H1 (cell line): ENCODE measurements around the gene SORBS1. TPM values are rescaled to one million over a fixed set of nuclear protein-coding genes. Genes with fewer than 3 reads are reported as not detected.

Experiments used
- BRCA1 ChIP-seq: IDR thresholded peaks from 2 replicates; pipeline ENCODE4 v1.6.1; 2012; ENCODE audit warnings: low read depth, low read length, improper control_type of control experiment
- CHD1 ChIP-seq: IDR thresholded peaks from 2 replicates; pipeline ENCODE4 v1.6.1; 2012; ENCODE audit warnings: low read depth, low read length, improper control_type of control experiment
- KDM5A ChIP-seq: fragments of 200-600 bp; IDR thresholded peaks from 2 replicates; pipeline ENCODE4 v1.7.1; 2012; ENCODE audit warnings: mild to moderate bottlenecking, low read length, inconsistent platforms, mixed read lengths
- POLR2AphosphoS5 ChIP-seq: IDR thresholded peaks from 2 replicates; pipeline ENCODE4 v1.6.1; 2011; ENCODE audit warnings: low read depth, low read length
- RAD21 ChIP-seq, 2 experiments: IDR thresholded peaks in 1 of 2; conservative IDR thresholded peaks in 1 of 2; 2 replicates each; pipeline ENCODE4 v1.6.1; 2011; ENCODE audit warnings: low read depth in 2 of 2, low read length in 2 of 2, improper control_type of control experiment in 1 of 2, inconsistent platforms in 1 of 2, mild to moderate bottlenecking in 1 of 2, moderate library complexity in 1 of 2
- TAF7 ChIP-seq: optimal IDR thresholded peaks from 2 replicates; pipeline ENCODE3; 2011; ENCODE audit warnings: low read depth, mild to moderate bottlenecking, inconsistent platforms, low read length, moderate library complexity, borderline replicate concordance
- TEAD4 ChIP-seq: IDR thresholded peaks from 2 replicates; pipeline ENCODE4 v1.6.1; 2012; ENCODE audit warnings: low read depth, low read length, inconsistent platforms, mixed read lengths
- YY1 ChIP-seq: IDR thresholded peaks from 2 replicates; pipeline ENCODE4 v1.6.1; 2011; ENCODE audit warnings: low read depth, mild to moderate bottlenecking, low read length
- polyA plus RNA-seq, 7 experiments: library from polyadenylated mRNA; depleted of rRNA in 3 of 7; stranded (reverse) in 5 of 7; unstranded in 2 of 7; fragments of >200 nt in 5 of 7; fragments of 200-250 nt in 2 of 7; gene quantifications; 1 replicate in 5 of 7; 2 replicates in 1 of 7; 4 replicates in 1 of 7; pipeline versions ENCODE4 v1.2.1 to v1.2.3, GENCODE V29; 2011 to 2013; ENCODE audit warnings: missing spikeins in 2 of 7, mixed read lengths in 2 of 7
- total RNA-seq: library from RNA; stranded (reverse); fragmentation: NEBNext Ultra II Directional; extraction: Animal tissue kit (Norgen Biotek cat#: 25700); gene quantifications from 2 replicates; pipeline ENCODE4 v1.2.1, GENCODE V29; 2021
- TF ChIP-seq, protein P1 (sequence below): fragments of 300-600 bp; sonication (generic); IDR thresholded peaks from 2 replicates; pipeline ENCODE4 v1.7.1; 2012; ENCODE audit warnings: low read length, moderate library complexity, mild to moderate bottlenecking, inconsistent platforms; ENCODE audit not compliant: insufficient replicate concordance
- TF ChIP-seq, protein P2 (sequence below): IDR thresholded peaks from 2 replicates; pipeline ENCODE4 v1.6.1; 2011; ENCODE audit warnings: low read length, improper control_type of control experiment

The SORBS1 gene
- total and polyA plus RNA-seq, 2 of the 8 experiments (the other 6 are each of a cell fraction or from before 2014, with no cell fraction given), result 16.0 to 35.0 TPM

DNA sequence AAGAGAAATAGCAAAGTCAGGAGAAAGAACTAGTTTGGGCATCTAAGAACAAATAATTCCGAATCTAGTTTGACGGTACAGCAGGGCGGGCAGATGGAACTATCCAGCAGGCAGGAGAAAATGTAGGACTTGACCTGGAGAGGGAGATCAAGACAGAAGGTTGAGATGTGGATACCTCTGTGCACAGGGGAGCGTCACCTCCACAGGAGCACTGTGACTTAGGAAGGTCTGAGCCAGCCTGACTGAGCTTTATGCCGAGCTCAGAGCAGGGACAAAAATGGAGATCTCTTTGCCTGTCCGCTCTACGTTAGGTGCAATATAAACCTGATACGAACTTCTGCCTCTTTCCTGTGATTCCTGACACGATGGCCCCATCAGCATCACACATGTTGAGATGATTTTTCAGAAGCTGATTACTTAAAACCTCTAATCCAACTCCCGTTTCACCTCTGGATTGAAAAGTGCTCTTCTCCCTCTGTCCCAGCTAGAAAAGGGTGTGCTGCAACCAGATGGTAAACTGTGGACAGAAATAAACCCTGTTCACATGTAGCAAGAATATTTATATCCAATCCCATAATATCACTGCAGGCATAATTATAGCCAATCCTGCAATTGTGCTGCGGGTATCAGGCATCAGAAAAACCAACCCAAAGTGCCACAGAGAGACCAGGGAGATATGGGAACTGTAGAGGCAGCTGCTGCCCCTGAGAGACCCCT, 13.6 kb upstream of the SORBS1 start (continued):
- TF ChIP-seq, protein P1, sequence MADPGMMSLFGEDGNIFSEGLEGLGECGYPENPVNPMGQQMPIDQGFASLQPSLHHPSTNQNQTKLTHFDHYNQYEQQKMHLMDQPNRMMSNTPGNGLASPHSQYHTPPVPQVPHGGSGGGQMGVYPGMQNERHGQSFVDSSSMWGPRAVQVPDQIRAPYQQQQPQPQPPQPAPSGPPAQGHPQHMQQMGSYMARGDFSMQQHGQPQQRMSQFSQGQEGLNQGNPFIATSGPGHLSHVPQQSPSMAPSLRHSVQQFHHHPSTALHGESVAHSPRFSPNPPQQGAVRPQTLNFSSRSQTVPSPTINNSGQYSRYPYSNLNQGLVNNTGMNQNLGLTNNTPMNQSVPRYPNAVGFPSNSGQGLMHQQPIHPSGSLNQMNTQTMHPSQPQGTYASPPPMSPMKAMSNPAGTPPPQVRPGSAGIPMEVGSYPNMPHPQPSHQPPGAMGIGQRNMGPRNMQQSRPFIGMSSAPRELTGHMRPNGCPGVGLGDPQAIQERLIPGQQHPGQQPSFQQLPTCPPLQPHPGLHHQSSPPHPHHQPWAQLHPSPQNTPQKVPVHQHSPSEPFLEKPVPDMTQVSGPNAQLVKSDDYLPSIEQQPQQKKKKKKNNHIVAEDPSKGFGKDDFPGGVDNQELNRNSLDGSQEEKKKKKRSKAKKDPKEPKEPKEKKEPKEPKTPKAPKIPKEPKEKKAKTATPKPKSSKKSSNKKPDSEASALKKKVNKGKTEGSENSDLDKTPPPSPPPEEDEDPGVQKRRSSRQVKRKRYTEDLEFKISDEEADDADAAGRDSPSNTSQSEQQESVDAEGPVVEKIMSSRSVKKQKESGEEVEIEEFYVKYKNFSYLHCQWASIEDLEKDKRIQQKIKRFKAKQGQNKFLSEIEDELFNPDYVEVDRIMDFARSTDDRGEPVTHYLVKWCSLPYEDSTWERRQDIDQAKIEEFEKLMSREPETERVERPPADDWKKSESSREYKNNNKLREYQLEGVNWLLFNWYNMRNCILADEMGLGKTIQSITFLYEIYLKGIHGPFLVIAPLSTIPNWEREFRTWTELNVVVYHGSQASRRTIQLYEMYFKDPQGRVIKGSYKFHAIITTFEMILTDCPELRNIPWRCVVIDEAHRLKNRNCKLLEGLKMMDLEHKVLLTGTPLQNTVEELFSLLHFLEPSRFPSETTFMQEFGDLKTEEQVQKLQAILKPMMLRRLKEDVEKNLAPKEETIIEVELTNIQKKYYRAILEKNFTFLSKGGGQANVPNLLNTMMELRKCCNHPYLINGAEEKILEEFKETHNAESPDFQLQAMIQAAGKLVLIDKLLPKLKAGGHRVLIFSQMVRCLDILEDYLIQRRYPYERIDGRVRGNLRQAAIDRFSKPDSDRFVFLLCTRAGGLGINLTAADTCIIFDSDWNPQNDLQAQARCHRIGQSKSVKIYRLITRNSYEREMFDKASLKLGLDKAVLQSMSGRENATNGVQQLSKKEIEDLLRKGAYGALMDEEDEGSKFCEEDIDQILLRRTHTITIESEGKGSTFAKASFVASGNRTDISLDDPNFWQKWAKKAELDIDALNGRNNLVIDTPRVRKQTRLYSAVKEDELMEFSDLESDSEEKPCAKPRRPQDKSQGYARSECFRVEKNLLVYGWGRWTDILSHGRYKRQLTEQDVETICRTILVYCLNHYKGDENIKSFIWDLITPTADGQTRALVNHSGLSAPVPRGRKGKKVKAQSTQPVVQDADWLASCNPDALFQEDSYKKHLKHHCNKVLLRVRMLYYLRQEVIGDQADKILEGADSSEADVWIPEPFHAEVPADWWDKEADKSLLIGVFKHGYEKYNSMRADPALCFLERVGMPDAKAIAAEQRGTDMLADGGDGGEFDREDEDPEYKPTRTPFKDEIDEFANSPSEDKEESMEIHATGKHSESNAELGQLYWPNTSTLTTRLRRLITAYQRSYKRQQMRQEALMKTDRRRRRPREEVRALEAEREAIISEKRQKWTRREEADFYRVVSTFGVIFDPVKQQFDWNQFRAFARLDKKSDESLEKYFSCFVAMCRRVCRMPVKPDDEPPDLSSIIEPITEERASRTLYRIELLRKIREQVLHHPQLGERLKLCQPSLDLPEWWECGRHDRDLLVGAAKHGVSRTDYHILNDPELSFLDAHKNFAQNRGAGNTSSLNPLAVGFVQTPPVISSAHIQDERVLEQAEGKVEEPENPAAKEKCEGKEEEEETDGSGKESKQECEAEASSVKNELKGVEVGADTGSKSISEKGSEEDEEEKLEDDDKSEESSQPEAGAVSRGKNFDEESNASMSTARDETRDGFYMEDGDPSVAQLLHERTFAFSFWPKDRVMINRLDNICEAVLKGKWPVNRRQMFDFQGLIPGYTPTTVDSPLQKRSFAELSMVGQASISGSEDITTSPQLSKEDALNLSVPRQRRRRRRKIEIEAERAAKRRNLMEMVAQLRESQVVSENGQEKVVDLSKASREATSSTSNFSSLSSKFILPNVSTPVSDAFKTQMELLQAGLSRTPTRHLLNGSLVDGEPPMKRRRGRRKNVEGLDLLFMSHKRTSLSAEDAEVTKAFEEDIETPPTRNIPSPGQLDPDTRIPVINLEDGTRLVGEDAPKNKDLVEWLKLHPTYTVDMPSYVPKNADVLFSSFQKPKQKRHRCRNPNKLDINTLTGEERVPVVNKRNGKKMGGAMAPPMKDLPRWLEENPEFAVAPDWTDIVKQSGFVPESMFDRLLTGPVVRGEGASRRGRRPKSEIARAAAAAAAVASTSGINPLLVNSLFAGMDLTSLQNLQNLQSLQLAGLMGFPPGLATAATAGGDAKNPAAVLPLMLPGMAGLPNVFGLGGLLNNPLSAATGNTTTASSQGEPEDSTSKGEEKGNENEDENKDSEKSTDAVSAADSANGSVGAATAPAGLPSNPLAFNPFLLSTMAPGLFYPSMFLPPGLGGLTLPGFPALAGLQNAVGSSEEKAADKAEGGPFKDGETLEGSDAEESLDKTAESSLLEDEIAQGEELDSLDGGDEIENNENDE, result no peak
- TF ChIP-seq TEAD4 (no peak), YY1 (no peak), BRCA1 (no peak), RAD21 (IDR thresholded peaks at IDR 0.05 in 1 of 2, conservative IDR thresholded peaks at IDR 0.05 in 1 of 2; ENCODE audit: low read depth in 2 of 2, low read length in 2 of 2) (no peak), TAF7 (no peak), CHD1 (no peak), POLR2AphosphoS5 (no peak), KDM5A (no peak)
- TF ChIP-seq, protein P2, sequence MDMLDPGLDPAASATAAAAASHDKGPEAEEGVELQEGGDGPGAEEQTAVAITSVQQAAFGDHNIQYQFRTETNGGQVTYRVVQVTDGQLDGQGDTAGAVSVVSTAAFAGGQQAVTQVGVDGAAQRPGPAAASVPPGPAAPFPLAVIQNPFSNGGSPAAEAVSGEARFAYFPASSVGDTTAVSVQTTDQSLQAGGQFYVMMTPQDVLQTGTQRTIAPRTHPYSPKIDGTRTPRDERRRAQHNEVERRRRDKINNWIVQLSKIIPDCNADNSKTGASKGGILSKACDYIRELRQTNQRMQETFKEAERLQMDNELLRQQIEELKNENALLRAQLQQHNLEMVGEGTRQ, result no peak
